Activated CD8-positive, alpha-beta memory T cell treated with anti-CD3 and anti-CD28 coated beads for 1 hour (primary cell): ENCODE measurements around the gene TTLL6.
"Not testable (repeated sequence)": the region's sequence is repeated elsewhere in the genome, so short reads cannot be mapped to it uniquely, and the experiment has no call there.

ENCODE experiments used
- DNase-seq, 2 donors: peaks; one replicate each; pipeline ENCODE4 v3.0.0-alpha.2; 2020; ENCODE audit warnings: low read depth in 1 of 2; ENCODE audit errors: extremely low read depth in 1 of 2

TTLL6 gene

GRCh38 chr17:48816774-48817590 lies at the start of gene TTLL6:
TSS of gene TTLL6 (minus strand) at chr17:48817229. CDS start at chr17:48817072, 157 bp downstream.
- DNase-seq = peak; percentile 54

- no peak for DNase-seq
Measured at GRCh38 chr17:48860456-48860855, 43.4 kb upstream of the TTLL6 start.

GRCh38 chr17:48860034-48860433 lies 43.0 kb upstream of the TTLL6 start:
- DNase-seq = no peak

GRCh38 chr17:48856122-48856821 lies 39.2 kb upstream of the TTLL6 start:
- DNase-seq = no peak

GRCh38 chr17:48854774-48855476 lies 37.9 kb upstream of the TTLL6 start:
- DNase-seq = no peak

GRCh38 chr17:48850792-48851323 lies 33.8 kb upstream of the TTLL6 start:
- DNase-seq = no peak

- no peak for DNase-seq
Measured at GRCh38 chr17:48843187-48843900, 26.3 kb upstream of the TTLL6 start.

- no peak for DNase-seq
Measured at GRCh38 chr17:48842746-48843145, 25.7 kb upstream of the TTLL6 start.

GRCh38 chr17:48841395-48841831 lies 24.4 kb upstream of the TTLL6 start:
- no peak for DNase-seq

GRCh38 chr17:48840441-48840840 lies 23.4 kb upstream of the TTLL6 start:
- no peak for DNase-seq

GRCh38 chr17:48837458-48837857 lies 20.4 kb upstream of the TTLL6 start:
- DNase-seq = not testable (repeated sequence)

GRCh38 chr17:48835971-48836370 lies 18.9 kb upstream of the TTLL6 start:
- DNase-seq = no peak

GRCh38 chr17:48834973-48835372 lies 17.9 kb upstream of the TTLL6 start:
- DNase-seq = no peak

- DNase-seq = no peak
Measured at GRCh38 chr17:48831549-48831883, 14.5 kb upstream of the TTLL6 start.

- peak; percentile 55 to 79 for DNase-seq
Measured at GRCh38 chr17:48830840-48831548, 14.0 kb upstream of the TTLL6 start, which contains the start of gene CALCOCO2. TSS of gene CALCOCO2 (plus strand) at chr17:48831035. CDS start at chr17:48841708, 10,673 bp downstream.

GRCh38 chr17:48825446-48826381 lies 8.7 kb upstream of the TTLL6 start:
- no peak for DNase-seq

- DNase-seq = not testable (repeated sequence)
Measured at GRCh38 chr17:48820936-48821335, 3.9 kb upstream of the TTLL6 start.

- no peak for DNase-seq
Measured at GRCh38 chr17:48819466-48819865, 2.4 kb upstream of the TTLL6 start.

GRCh38 chr17:48818361-48818841 lies 1.4 kb upstream of the TTLL6 start:
- DNase-seq = no peak
